ENCODE data around the gene MPC2. TPM values are rescaled to one million over a fixed set of nuclear protein-coding genes. Genes with fewer than 3 reads are reported as not detected.
"Not testable (repeated sequence)": the region's sequence is repeated elsewhere in the genome, so short reads cannot be mapped to it uniquely, and the experiment has no call there.

Gene MPC2
- total RNA-seq, 1 experiment from 2014 or later = 49.9 TPM

- Histone ChIP-seq H2AFZ (ENCODE audit: low read depth, low read length, poor library complexity, severe bottlenecking) (no peak overlapping the region), H3K4me1 (ENCODE audit: control insufficient read depth in 1 of 2, insufficient read depth in 2 of 2, low read length in 2 of 2) (no peaks in the 10 kb centered on the region), H3K9ac (ENCODE audit: low read length) (no peak overlapping the region), H3K4me2 (ENCODE audit: low read length) (no peak overlapping the region), H3K27ac (ENCODE audit: low read depth, low read length) (no peak overlapping the region), H3K4me3 (replicated peaks in 1 of 2; ENCODE audit: low read depth in 1 of 2, low read length in 2 of 2) (no peak overlapping the region), H3K27me3 (ENCODE audit: insufficient read depth, low read length) (no peaks in the 10 kb centered on the region), H3K79me2 (ENCODE audit: insufficient read depth, low read length) (no peaks in the 10 kb centered on the region), H3K9me3 (ENCODE audit: control insufficient read depth in 1 of 2, insufficient read depth in 1 of 2, low read depth in 1 of 2, low read length in 2 of 2) (no peaks in the 10 kb centered on the region), H4K20me1 (ENCODE audit: insufficient read depth) (no peaks in the 10 kb centered on the region), H3K36me3 (ENCODE audit: control insufficient read depth in 1 of 2, insufficient read depth in 2 of 2, low read length in 2 of 2) (no peaks in the 10 kb centered on the region), H3K9me2 (ENCODE audit: insufficient read depth) (no peaks in the 10 kb centered on the region)
- TF ChIP-seq ZNF274 (IDR thresholded peaks at IDR 0.05; ENCODE audit: low read depth, low read length) = no peak
- ChIA-PET RAD21 (ENCODE audit: low non-redundant PET in 1 of 2, low total read pairs in 2 of 2, uncharacterized antibody in 2 of 2, unreplicated experiment in 2 of 2) (no interaction called here), CTCF (no interaction called here), POLR2A (no interaction called here)
- intact Hi-C loops (cut with micrococcal nuclease) = no loop called here
- BruUV-seq (replicated peaks) = no TSS peak
- ATAC-seq = no peak
- DNase-seq (ENCODE audit: low read depth, low spot score) = no peak
These were observed 60.2 kb downstream of the MPC2 start for GRCh38 chr1:167876597-167877175.

- H3K36me3 ChIP-seq (ENCODE audit: control insufficient read depth in 1 of 2, insufficient read depth in 2 of 2, low read length in 2 of 2) = no peaks in the 10 kb centered on the region
- DNase-seq (ENCODE audit: low read depth, low spot score) = no peak
- no peak for TF ChIP-seq SP1 (IDR thresholded peaks at IDR 0.05; ENCODE audit: low read depth)
- no peak for TF ChIP-seq POLR2AphosphoS5 (IDR thresholded peaks at IDR 0.05; ENCODE audit: low read depth, low read length)
- no peak for TF ChIP-seq ZFX (IDR thresholded peaks at IDR 0.05)
- TF ChIP-seq SRF (IDR thresholded peaks at IDR 0.05; ENCODE audit: low read depth) = no peak
- no peak for TF ChIP-seq ELF1 (IDR thresholded peaks at IDR 0.05; ENCODE audit: borderline replicate concordance, low read depth)
- no peak for TF ChIP-seq EZH2phosphoT487 (IDR thresholded peaks at IDR 0.05; ENCODE audit: borderline replicate concordance)
- no peak for TF ChIP-seq CEBPB (IDR thresholded peaks at IDR 0.05; ENCODE audit: low read depth)
- no peak for TF ChIP-seq RAD21 (IDR thresholded peaks at IDR 0.05; ENCODE audit: low read depth)
- TF ChIP-seq JUND (IDR thresholded peaks at IDR 0.05) = no peak
- H3K27me3 ChIP-seq (ENCODE audit: insufficient read depth, low read length) = no peaks in the 10 kb centered on the region
- H3K4me1 ChIP-seq (ENCODE audit: control insufficient read depth in 1 of 2, insufficient read depth in 2 of 2, low read length in 2 of 2) = no peaks in the 10 kb centered on the region; a peak in 1 of 4 replicates
- no peak for ATAC-seq
- intact Hi-C loops (cut with micrococcal nuclease) = no loop called here
- H3K27ac ChIP-seq (ENCODE audit: low read depth, low read length) = no peak overlapping the region
- ChIA-PET RAD21 (ENCODE audit: low non-redundant PET in 1 of 2, low total read pairs in 2 of 2, uncharacterized antibody in 2 of 2, unreplicated experiment in 2 of 2) (no interaction called here), CTCF (no interaction called here), POLR2A (interaction anchor here (1.6 kb wide), 1 partner anchor 66 kb away, joined by 4 read pairs; the partner anchor contains the start of gene MPC2)
- no peak overlapping the region for H3K4me2 ChIP-seq (ENCODE audit: low read length)
- no peaks in the 10 kb centered on the region for H4K20me1 ChIP-seq (ENCODE audit: insufficient read depth)
- H3K9ac ChIP-seq (ENCODE audit: low read length) = no peak overlapping the region
- BruUV-seq (replicated peaks) = no TSS peak
- no peaks in the 10 kb centered on the region for H3K9me2 ChIP-seq (ENCODE audit: insufficient read depth)
- no peak overlapping the region for H3K4me3 ChIP-seq (replicated peaks in 1 of 2; ENCODE audit: low read depth in 1 of 2, low read length in 2 of 2)
- no peak overlapping the region for H2AFZ ChIP-seq (ENCODE audit: low read depth, low read length, poor library complexity, severe bottlenecking)
- H3K9me3 ChIP-seq (ENCODE audit: control insufficient read depth in 1 of 2, insufficient read depth in 1 of 2, low read depth in 1 of 2, low read length in 2 of 2) = no peaks in the 10 kb centered on the region
- no peaks in the 10 kb centered on the region for H3K79me2 ChIP-seq (ENCODE audit: insufficient read depth, low read length)
These were observed 65.5 kb downstream of the MPC2 start for GRCh38 chr1:167871331-167871730.

- H3K9me3 ChIP-seq (ENCODE audit: control insufficient read depth in 1 of 2, insufficient read depth in 1 of 2, low read depth in 1 of 2, low read length in 2 of 2); H3K79me2 ChIP-seq (ENCODE audit: insufficient read depth, low read length); H4K20me1 ChIP-seq (ENCODE audit: insufficient read depth); intact Hi-C loops (cut with micrococcal nuclease); POLR2A ChIA-PET; H2AFZ ChIP-seq (ENCODE audit: low read depth, low read length, poor library complexity, severe bottlenecking); H3K4me2 ChIP-seq (ENCODE audit: low read length); CTCF ChIA-PET; H3K4me3 ChIP-seq (replicated peaks in 1 of 2; ENCODE audit: low read depth in 1 of 2, low read length in 2 of 2); H3K27ac ChIP-seq (ENCODE audit: low read depth, low read length); ATAC-seq; BruUV-seq (replicated peaks); H3K9ac ChIP-seq (ENCODE audit: low read length); H3K4me1 ChIP-seq (ENCODE audit: control insufficient read depth in 1 of 2, insufficient read depth in 2 of 2, low read length in 2 of 2); H3K9me2 ChIP-seq (ENCODE audit: insufficient read depth); DNase-seq (ENCODE audit: low read depth, low spot score); H3K27me3 ChIP-seq (ENCODE audit: insufficient read depth, low read length); RAD21 ChIA-PET (ENCODE audit: low non-redundant PET in 1 of 2, low total read pairs in 2 of 2, uncharacterized antibody in 2 of 2, unreplicated experiment in 2 of 2); H3K36me3 ChIP-seq (ENCODE audit: control insufficient read depth in 1 of 2, insufficient read depth in 2 of 2, low read length in 2 of 2): not testable (repeated sequence)
These were observed 67.5 kb downstream of the MPC2 start for GRCh38 chr1:167869157-167870001.

All from HCT116 (cell line).